SHP77 (cell line): ENCODE results near the gene GRK6.

ENCODE experiments used
- DNase-seq, 2 experiments: peaks; one replicate each; lab custom pipeline; 2025; lab: John Stamatoyannopoulos, UW

GRK6 gene

DNA sequence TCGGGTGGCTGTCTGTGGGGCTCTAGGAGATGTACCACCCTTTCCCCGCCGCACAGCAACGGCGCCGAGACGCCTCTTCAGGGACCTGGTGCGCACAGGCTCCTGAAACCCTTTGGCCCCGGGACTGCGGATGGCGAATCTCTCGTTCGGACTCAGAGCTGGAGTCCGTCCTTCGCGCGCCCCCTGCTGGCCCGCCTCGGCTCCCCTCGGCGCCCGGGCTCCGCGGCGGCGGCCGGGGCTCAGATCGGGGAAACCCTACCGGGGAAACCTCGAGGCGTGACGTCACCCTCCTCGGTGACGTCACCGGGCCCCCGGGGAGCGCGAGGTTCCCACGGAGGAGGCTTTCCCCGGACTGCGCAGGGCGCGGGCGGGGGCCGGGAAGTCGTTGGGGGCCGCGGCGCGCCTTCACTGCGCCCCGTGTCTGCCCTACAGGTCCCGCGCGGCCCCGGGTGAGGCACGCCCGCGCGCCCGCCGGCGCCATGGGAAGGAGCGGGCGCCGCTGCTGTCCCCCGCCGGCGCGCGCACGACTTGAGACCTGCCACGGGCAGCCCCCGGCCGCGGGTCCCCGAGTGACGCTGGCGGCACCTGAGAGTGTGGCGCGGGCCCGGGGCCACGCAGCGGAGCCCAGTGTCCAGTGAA lies 28.0 kb downstream of the GRK6 start:
- peak; percentile 77 to 82 for DNase-seq

DNA sequence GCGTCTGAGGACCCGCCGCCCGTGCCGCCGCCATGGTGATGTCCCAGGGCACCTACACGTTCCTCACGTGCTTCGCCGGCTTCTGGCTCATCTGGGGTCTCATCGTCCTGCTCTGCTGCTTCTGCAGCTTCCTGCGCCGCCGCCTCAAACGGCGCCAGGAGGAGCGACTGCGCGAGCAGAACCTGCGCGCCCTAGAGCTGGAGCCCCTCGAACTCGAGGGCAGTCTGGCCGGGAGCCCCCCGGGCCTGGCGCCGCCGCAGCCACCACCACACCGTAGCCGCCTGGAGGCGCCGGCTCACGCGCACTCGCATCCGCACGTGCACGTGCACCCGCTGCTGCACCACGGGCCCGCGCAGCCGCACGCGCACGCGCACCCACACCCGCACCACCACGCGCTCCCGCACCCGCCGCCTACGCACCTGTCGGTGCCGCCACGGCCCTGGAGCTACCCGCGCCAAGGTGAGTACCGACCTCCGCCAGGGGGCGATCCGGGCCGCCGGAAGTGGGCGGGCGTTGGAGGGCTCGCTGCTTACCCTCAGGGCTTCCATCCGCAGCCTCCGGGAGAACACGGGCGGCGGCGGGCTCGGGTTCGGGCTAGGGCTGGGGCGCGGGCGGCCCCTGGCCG lies 28.7 kb downstream of the GRK6 start:
- peak; percentile 75 to 90 for DNase-seq

DNA sequence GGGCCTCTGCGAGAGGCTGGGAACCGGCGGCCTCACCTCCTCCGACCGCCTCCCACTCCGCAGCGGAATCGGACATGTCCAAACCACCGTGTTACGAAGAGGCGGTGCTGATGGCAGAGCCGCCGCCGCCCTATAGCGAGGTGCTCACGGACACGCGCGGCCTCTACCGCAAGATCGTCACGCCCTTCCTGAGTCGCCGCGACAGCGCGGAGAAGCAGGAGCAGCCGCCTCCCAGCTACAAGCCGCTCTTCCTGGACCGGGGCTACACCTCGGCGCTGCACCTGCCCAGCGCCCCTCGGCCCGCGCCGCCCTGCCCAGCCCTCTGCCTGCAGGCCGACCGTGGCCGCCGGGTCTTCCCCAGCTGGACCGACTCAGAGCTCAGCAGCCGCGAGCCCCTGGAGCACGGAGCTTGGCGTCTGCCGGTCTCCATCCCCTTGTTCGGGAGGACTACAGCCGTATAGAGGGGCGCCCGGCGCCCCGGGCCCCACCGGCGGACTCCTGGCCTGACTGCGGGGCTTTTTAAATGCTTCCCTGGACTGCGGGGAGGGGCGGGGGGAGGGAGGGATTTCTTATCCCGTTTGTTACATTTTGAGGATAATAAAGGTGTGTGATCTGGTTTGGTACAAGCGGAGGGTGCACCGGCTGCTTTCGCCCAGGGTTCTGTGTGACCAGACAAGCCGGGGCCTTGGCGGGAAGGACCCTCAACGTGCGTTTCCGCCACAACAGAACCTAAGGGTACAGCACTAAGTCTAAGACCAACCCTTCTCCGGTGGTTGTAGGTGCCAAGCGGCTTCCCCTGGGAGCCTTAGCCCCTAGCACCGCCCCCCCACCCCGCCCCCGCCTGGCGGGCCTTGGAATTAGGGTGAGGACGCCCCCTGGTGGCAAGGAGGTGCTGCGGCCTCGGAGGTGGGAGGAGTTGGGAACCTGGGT lies 29.4 kb downstream of the GRK6 start:
- DNase-seq = peak; percentile 79 to 90

DNA sequence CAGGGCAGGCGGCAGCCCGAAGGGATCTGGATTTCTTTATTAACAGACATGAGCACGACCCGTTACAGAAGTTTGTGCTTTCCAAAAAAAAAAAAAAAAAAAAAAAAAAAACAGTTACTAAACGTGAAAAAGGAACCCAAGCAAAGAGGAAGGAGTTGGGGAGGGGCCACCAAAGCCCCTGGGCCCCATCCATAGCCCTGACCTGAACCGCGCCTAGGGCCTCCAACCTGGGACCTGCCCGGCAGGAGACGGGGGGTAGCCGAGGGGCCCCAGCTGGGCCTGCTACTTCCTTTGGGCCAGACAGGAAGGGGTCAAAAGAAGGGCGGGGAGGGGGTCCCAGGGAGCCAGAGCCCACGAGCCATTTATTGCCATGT lies 30.1 kb downstream of the GRK6 start:
- no peak for DNase-seq

DNA sequence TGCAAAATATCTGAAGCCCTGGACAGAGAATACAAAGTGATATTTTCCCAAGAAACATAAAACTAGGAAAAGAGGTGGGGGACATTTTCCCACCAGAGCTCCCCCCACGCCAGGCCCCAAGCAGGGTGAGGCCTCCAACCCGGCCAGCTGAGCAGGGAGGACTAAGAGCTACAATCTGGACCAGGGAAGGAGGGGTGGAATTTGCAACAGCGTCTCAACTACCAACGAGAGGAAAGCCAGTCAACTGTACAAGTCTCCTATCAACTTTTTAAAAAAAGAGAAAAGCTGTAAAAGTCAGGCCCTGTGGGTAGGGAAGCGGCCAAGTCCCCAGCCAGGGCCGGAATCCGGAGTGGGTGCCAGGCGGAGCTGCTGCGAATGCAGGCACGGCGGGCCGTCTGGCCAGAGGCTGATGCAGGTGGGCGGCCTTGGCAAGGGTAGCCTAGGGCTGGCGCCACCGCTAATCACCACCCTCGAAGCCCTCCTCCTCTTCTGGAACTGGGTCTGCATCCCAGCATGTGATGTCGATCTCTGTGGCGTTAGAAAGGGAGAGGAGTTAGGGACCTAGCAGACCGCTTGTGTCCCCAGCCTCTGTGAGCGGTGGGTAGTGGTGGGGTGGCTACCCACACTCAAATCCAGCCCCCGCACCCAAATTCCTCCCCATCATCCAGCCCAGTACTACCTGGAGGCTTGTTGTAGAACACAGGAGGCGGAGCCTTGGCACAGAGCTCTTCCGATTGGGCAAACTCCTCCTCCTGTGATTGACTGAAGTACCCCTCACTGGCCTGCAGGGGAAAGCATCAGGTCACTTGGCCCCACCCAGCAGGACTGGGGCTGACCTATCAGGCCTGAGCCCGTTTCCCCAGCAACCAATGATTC lies 30.7 kb downstream of the GRK6 start:
- DNase-seq = peak; percentile 93 to 97

DNA sequence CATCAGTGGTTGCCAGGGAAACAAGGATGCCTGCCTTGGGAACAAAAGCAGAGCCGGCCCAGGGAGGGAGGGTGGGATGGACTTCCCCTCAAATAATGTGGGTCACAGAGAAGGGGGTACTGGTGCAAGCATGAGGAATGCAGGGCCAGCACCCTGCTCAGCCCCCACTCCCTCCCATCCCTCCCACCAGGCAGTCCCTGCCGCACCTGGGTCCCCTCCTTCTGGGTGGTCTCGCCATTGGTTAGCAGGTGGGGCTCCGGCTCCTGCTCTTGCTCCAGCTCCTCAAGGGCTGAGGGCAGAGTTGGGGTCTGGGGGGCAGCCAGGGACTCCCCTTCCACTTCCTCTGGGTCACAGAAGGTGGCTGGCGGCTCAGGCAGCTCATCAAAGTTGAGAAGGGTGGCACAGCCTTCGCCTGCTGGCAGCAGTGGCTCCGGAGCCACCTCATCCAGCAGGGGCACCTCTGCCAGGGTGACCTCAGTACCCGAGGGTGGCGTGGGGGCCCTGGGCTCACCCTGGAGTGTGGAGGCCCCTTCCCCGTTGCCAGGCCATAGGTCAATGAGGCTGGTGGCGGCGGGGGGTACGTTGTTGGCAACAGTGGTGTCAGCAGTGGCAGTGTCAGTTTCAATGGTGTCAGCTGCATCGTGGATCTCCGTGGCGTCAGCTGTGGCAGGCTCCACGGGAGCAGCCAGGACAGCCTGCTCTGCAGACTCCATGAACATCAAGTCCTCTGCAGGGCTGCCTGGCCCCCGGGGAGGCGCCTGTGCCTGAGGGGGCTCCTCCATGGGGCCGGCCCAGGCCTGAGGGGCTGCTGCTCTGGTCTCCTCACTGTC lies 31.6 kb downstream of the GRK6 start:
- DNase-seq = no peak

DNA sequence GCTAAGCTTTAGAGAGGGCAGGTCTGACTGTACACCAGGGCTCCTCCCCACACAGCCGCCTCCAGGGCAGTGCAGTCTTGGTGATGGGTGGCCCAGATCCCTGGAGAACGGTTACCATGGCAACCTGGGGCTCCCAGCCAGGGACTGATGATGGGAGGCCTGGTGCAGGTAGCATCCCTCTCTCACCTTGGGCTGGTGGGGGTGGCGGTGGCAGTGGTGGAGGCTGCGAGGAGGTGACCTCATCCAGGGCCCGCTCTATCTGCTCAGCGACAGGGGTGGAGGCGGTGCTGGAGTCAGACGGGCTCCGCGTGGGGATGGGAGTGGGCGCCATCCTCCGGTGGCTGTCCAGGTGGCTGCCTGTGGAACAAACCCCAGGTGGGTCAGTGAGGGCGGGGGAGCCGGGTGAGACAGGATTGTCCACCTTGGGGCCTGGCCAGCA lies 32.5 kb downstream of the GRK6 start:
- no peak for DNase-seq

DNA sequence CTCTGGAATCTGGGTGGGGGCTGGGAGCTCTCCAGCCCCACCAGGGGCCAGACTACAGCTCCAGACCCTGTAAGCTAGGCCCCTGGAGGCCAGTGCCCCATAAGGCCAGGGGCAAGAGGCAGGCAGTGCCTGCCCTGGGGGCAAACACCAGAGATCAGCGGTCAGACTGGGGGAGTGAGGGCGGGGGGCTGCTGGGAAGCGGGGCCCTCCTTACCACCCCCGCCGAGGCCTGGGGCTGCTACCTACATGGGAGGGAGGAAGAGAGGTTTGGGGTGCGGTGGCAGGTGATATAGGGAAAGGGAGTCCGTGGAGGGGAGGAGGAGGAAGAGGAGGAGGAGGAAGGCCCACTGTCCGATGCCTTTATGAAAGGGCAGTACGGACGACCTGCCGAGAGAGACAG lies 32.9 kb downstream of the GRK6 start:
- no peak for DNase-seq

DNA sequence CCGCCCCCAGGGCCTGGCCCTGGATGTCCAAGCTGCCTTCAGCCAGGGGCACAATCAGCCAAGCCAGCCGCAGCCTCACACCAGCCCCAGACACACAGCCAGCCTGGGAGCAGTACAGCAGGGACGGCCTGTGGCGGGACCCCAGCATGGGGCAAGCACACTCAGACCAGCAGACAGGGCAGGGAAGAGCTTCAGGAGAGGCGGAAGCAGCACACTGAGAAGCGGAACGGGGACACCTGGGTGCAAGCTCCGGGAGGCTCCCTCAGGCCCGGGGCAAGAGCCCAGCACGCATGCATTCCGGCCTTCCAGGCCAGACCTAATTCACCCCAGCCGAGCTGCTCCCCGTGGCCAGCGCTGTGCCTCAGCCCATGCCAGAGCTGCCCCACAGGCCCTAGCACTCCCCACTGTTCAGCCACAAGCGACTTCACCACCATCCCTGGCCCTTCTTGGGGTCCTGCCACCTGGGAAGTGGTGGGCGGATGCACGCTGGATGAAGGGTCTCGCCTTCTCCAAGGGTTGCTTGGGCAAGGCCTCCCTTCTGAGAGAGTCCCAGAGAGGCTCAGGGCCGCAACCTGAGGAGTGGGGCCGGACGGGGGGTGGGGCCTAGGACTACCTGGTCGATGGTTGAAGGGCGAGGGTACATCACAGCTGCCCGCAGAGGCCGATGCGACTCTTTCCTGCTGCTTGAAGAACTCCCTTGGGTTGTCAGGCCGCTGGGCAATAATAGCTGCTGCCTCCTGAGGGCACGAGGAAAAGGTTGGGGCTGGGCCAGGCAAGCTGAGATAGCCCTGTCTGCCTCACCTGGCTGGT lies 33.5 kb downstream of the GRK6 start:
- no peak for DNase-seq

DNA sequence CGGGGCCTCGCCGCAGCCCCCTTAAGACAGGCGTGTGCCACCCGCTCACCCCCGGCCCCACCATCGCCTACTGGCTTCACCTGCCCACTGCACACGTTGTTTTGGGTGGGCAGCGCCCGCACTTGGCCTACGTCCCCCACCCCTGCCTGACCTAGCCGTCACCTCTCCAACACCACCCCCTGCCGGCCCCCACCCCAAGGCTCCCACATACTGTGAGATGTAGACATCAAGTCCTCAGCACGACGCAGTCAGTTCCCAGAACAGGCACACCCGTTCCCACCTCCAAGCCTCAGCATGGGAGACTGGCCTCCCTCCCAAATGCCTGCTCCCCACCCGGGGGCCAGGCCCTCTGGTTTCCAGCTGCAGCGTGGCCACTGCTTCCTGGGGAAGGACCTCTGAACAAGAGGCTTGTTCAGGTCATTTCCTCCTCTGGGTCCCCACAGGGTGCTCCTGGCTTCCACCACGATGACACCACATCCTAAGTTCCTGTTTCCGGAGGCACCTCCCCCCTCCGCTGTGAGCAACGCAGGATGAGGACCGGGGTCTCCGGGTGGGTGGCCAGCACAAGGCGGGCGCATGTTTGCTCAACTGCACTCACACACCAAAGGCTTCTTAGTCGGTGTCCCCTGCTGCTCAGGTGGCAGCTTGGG lies 35.7 kb downstream of the GRK6 start:
- DNase-seq = no peak

DNA sequence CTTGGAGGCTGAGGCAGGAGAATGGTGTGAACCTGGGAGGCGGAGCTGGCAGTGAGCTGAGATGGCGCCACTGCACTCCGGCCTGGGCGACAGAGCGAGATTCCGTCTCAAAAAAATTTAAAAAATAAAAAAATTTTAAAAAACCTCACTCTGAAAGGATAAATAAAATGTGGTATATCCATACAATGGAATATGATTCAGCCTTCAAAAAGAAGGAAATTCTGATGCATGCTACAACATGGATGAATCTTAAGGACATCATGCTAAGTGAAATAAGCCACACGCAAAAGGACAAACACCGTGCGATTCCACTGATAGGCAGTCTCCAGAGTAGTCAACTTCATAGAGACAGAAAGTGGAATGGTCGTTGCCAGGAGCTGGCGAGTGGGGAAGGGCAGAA lies 38.6 kb downstream of the GRK6 start:
- DNase-seq = no peak

DNA sequence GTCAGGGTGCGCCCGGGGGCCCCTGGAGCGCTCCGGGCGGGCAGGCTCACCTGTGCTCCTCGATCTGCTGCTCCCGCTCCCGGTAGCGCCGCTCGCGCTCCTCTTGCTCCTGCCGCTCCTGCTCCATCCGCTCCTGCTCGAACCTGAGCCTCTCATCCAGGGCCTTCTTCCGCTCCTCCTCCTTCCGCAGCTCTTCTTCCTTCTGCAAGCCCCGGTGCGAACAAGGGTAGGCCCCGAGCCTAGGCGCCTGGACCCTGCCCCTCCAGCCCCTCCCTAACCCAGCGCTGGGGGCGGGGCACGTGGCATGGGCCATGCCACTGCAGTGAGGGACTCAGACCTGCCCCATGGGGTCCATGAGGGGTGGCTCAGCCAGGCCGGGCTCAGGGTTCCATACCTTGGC lies 40.4 kb downstream of the GRK6 start:
- DNase-seq = no peak

DNA sequence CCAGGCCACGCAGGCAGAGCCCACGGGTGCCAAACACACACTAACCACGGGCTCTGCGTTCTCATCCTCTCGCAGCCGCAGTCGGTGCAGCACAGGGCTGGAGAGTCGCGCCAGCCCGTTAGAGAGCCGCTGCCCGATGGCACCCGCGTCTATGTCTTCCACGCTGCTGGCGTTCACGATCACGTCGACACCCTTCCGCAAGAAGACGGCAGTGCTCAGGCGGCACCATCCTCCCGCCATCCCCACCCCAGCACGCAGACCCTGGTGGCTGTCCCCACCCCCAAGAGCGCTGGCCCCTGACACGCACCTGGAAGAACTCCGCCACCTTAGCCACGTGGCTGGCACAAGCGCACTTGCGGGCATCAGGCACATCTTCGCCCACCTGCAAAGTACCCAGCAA lies 41.0 kb downstream of the GRK6 start:
- DNase-seq = no peak

DNA sequence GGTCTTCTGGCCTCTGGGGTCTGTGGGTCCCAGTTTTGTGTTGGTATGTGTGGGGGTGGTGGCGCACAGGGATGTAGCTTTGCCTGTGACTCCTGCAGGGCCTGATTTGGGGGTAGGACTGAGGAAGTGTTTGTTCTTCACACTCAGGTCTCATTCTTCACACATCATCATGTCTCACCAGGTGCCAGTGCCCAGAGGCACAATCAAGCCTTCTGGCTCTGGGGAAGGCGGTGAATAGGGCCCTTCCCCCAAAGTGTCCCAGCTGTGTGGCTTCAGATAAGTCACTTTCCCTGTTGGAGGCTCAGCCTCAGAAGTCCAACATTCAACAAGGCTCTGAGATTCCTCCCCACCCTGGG lies 41.8 kb downstream of the GRK6 start:
- DNase-seq = no peak

DNA sequence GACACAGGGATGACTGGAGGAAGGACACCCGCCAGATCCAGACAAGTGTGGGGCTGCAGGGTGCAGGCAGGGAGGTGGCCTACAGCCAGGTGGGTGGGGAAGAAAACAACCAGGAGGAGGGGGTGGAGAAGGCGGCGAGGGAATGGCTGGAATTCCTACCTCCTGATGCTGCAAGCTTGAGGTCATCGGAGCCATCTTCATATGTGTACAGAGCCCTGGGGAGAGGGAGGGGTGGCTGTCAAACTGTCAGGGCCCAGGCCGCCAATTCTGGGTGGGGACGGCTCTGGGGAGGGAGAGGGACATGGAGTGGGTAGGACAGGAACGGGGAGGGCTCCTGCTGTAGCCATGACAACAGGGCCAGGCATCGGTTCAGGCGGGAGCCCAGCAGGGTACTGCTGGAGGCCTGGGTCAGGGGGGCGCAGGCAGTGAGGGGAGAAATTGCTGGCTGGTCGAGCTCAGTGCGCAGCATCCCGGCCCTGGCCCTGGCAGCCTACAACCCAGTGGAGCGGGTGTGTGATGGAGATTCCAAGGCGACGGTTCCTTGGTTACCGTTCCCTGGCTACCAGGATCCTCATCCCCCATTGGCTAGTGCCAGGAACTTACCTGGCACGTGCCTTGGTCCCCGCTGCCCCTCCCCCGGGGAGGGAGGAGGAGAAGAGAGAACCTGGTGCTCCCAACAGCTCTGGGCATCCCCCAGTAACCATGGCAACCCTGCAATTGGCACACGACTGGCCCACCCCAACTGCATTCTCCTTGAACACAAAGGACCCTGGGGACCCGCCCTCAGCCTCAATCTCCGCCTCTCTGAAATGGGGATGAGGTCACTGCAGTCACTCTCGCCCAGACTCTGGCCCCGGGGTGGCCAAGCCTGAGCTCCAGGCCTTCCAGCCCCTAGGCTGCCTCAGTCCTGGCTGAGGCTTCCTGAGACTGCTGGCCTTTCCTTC lies 42.5 kb downstream of the GRK6 start:
- DNase-seq = no peak

DNA sequence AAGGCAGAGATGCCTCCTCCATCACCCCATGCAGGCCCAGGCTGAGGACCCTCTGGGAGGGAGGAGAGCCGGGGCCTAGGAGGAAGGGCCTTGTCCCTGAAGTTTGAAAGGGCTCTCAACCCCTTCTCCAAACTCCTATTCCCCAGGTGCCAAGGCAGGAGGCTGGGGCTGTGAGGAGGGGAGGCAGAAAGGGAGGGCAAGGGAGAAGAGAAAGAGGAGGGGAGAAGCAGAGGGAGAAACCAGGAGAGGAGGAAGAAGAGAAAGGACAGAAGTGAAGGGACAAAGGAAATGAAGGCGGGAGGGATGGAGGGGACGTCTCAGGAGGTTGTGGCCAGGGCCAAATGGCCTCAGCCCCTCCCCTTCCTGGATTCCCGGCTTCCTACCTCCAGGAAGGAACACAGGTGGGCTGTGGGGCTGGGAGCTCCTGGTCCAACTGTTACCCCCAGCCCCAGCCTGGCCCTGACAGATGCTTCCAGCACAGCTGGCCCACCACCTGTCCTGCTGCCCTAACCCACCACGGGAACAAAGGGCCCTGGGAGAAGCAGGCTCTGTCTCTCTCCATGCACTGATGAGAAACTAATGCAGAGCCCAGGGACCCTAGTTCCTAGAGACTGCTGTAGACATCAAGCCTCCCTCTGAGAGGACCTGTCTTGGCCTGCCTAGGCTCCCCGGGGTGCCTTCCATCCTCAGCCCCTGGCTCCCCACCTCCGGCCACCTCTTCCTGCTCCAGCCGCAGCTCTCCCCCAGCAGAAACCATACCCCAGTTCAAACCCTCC lies 43.5 kb downstream of the GRK6 start:
- no peak for DNase-seq

DNA sequence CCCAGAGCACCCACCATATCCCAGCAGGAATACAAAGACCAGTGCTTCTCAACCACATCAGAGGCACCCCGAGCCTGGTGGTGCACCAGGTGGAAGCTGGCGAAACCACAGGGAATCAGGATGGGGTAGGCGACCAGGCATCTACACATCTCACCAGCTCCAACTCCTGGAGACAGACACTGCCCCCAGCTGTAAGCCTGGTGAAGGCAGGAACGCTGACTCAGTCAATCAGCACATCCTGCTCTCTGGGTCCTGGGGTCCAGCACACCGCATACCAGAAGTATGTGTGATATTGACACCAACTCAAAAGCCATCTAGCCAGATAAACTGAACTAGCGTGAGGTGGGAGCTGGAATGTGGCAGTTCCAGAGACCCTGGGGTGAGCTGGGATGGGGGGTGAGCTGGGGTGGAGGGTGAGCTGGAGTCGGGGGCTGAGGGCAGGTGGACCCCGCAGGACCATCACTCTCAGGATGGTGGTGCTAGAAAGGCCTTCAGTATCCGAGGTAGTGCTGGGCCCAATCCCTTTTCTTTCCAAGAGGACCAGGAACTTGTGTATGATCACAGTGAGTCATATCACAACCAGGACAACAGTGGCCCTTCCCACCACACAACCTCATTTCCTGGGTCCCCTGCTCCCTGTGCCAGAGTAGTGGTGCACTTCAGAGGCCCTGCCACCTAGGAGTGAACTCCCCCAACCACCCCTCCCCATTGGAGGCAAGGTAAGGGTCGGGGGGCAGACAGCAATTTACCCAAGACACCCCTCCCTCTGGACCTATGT lies 44.5 kb downstream of the GRK6 start:
- no peak for DNase-seq
